Ovary (tissue), 3 donors: ENCODE results near the gene GLYAT.

Experiments
- POLR2A ChIP-seq: fragments of 450-650 bp; IDR thresholded peaks from one replicate; pipeline ENCODE4 v1.6.1; 2017; ENCODE audit warnings: antibody characterized with exemption, mild to moderate bottlenecking, moderate library complexity
- TF ChIP-seq, protein P1 (sequence below), 3 donors: fragments of 450-650 bp in 2 of 3; fragments of 200-600 bp in 1 of 3; IDR thresholded peaks; one replicate each; pipeline versions ENCODE4 v1.5.1 to v1.8.0; 2016 to 2022; ENCODE audit warnings: antibody characterized with exemption in 3 of 3, mild to moderate bottlenecking in 1 of 3
- donor health status: DM: no; HTN: no; CAD: no.

DNA sequence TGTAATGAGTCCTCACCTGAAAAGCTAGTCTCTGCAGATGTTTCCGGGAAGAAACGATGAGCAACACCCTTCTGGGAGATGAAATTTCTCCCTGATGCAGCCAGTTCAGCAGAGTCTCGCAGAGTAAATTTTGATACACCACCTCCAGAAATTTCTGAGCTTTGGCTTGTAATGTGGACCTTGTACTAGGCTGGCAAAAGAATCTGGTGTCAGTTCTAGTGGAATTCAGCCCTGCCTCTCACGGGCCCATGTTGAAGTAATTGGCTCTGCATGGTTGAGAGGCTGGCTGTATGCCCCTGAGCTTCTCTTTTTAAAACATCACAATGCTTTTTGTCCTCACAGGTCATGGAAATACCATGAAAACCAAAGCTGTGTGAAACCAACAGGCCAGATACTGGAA is at the start of gene GLYAT:
- TF ChIP-seq, protein P1, sequence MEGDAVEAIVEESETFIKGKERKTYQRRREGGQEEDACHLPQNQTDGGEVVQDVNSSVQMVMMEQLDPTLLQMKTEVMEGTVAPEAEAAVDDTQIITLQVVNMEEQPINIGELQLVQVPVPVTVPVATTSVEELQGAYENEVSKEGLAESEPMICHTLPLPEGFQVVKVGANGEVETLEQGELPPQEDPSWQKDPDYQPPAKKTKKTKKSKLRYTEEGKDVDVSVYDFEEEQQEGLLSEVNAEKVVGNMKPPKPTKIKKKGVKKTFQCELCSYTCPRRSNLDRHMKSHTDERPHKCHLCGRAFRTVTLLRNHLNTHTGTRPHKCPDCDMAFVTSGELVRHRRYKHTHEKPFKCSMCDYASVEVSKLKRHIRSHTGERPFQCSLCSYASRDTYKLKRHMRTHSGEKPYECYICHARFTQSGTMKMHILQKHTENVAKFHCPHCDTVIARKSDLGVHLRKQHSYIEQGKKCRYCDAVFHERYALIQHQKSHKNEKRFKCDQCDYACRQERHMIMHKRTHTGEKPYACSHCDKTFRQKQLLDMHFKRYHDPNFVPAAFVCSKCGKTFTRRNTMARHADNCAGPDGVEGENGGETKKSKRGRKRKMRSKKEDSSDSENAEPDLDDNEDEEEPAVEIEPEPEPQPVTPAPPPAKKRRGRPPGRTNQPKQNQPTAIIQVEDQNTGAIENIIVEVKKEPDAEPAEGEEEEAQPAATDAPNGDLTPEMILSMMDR (IDR thresholded peaks at IDR 0.05), result no peak
- TF ChIP-seq POLR2A, result no peak
